A673 (cell line): ENCODE measurements around the gene PRR23E.

Experiments used
- CTCF ChIP-seq: fragments of 300-800, 200-600 bp; sonication (generic); conservative IDR thresholded peaks from 2 replicates; pipeline ENCODE4 v1.5.1; 2017; ENCODE audit warnings: low read depth, mild to moderate bottlenecking, antibody characterized with exemption, low read length, moderate library complexity, mixed read lengths
- EZH2 ChIP-seq: fragments of 200-600 bp; sonication (generic); IDR thresholded peaks from 2 replicates; pipeline ENCODE4 v1.6.1; 2017; ENCODE audit warnings: borderline replicate concordance, low read depth, mild to moderate bottlenecking, mixed read lengths, antibody characterized with exemption, low read length; ENCODE audit not compliant: poor library complexity, severe bottlenecking

GRCh38 chr3:127197300-127198189 is 4.6 kb downstream of the PRR23E start:
- TF ChIP-seq CTCF (no peak), EZH2 (no peak)
